Loucy (cell line): Measurements from ENCODE around the gene CHSY3.

ENCODE experiments used
- H2AFZ ChIP-seq: fragments of 200-600 bp; sonication (generic); 2 replicates; pipeline ENCODE4 v1.6.0; 2016; ENCODE audit warnings: antibody characterized with exemption, mild to moderate bottlenecking, low read length, moderate library complexity
- H3F3A ChIP-seq: fragments of 200-600 bp; 2 replicates; pipeline ENCODE4 v1.6.0; 2016; ENCODE audit warnings: antibody characterized with exemption, low read depth, mild to moderate bottlenecking
- H3K27me3 ChIP-seq: fragments of 200-600 bp; sonication (generic); 2 replicates; pipeline ENCODE4 v1.6.1; 2014; ENCODE audit warnings: low read length, mild to moderate bottlenecking; ENCODE audit not compliant: insufficient read depth, poor library complexity, severe bottlenecking
- H3K36me3 ChIP-seq: fragments of 200-600 bp; sonication (generic); 2 replicates; pipeline ENCODE4 v1.6.1; 2016; ENCODE audit warnings: low read length; ENCODE audit not compliant: insufficient read depth
- H3K4me1 ChIP-seq: fragments of 200-600 bp; sonication (generic); 2 replicates; pipeline ENCODE4 v1.5.1; 2014; ENCODE audit warnings: low read length, mild to moderate bottlenecking; ENCODE audit not compliant: insufficient read depth, poor library complexity, severe bottlenecking
- H3K4me2 ChIP-seq: fragments of 200-600 bp; sonication (generic); 2 replicates; pipeline ENCODE4 v1.6.0; 2014; ENCODE audit warnings: antibody characterized with exemption, low read length, low read depth, mild to moderate bottlenecking; ENCODE audit not compliant: poor library complexity, severe bottlenecking
- H3K4me3 ChIP-seq: fragments of 200-600 bp; sonication (generic); 2 replicates; pipeline ENCODE4 v1.5.1; 2014; ENCODE audit warnings: low read length, mild to moderate bottlenecking, mixed read lengths; ENCODE audit not compliant: poor library complexity, severe bottlenecking
- H3K79me2 ChIP-seq: fragments of 200-600 bp; sonication (generic); 2 replicates; pipeline ENCODE4 v1.6.1; 2014; ENCODE audit warnings: low read length; ENCODE audit not compliant: insufficient read depth
- H3K9ac ChIP-seq: fragments of 200-600 bp; sonication (generic); 2 replicates; pipeline ENCODE4 v1.6.0; 2014; ENCODE audit warnings: mild to moderate bottlenecking, low read depth, low read length, moderate library complexity; ENCODE audit not compliant: poor library complexity, severe bottlenecking
- H3K9me2 ChIP-seq: fragments of 200-600 bp; sonication (generic); replicated peaks from 2 replicates; pipeline ENCODE4 v1.6.1; 2016; ENCODE audit warnings: low read depth, low read length, mixed read lengths
- H3K9me3 ChIP-seq: fragments of 200-600 bp; sonication (generic); 2 replicates; pipeline ENCODE4 v1.6.1; 2014; ENCODE audit warnings: mild to moderate bottlenecking, antibody characterized with exemption, low read length, low read depth; ENCODE audit not compliant: insufficient read depth
- H4K20me1 ChIP-seq: fragments of 200-600 bp; sonication (generic); 2 replicates; pipeline ENCODE4 v1.6.0; 2014; ENCODE audit warnings: antibody characterized with exemption, low read length, mild to moderate bottlenecking; ENCODE audit not compliant: insufficient read depth, poor library complexity, severe bottlenecking
- CTCF ChIP-seq: fragments of 200-600 bp; sonication (generic); conservative IDR thresholded peaks from 2 replicates; pipeline ENCODE4 v1.5.1; 2014; ENCODE audit warnings: mild to moderate bottlenecking, antibody characterized with exemption, low read length
- EZH2phosphoT487 ChIP-seq: fragments of 200-600 bp; IDR thresholded peaks from 2 replicates; pipeline ENCODE4 v1.6.1; 2018; ENCODE audit warnings: antibody characterized with exemption, mild to moderate bottlenecking, moderate library complexity, borderline replicate concordance

The CHSY3 gene

GRCh38 chr5:129902816-129903215 lies 1.4 kb upstream of the CHSY3 start:
- Histone ChIP-seq H3K4me2 (no peak overlapping the region), H3K9me2 (no peaks in the 10 kb centered on the region), H3K4me3 (no peak overlapping the region), H3K9me3 (no peaks in the 10 kb centered on the region), H2AFZ (no peak overlapping the region), H4K20me1 (no peaks in the 10 kb centered on the region), H3K79me2 (no peaks in the 10 kb centered on the region), H3F3A (no peaks in the 10 kb centered on the region), H3K4me1 (no peaks in the 10 kb centered on the region), H3K27me3 (no peaks in the 10 kb centered on the region), H3K36me3 (no peaks in the 10 kb centered on the region), H3K9ac (no peak overlapping the region)
- TF ChIP-seq CTCF: no peak
- TF ChIP-seq EZH2phosphoT487: no peak

GRCh38 chr5:129903466-129904101 lies 681 bp upstream of the CHSY3 start:
- Histone ChIP-seq H3K79me2 (no peaks in the 10 kb centered on the region), H3K9me2 (no peaks in the 10 kb centered on the region), H3K9me3 (no peaks in the 10 kb centered on the region), H3K27me3 (no peaks in the 10 kb centered on the region), H3K36me3 (no peaks in the 10 kb centered on the region), H3K4me2 (no peak overlapping the region), H3K9ac (no peak overlapping the region), H2AFZ (no peak overlapping the region), H3K4me3 (no peak overlapping the region), H3F3A (no peaks in the 10 kb centered on the region), H3K4me1 (no peaks in the 10 kb centered on the region), H4K20me1 (no peaks in the 10 kb centered on the region)
- TF ChIP-seq CTCF (no peak), EZH2phosphoT487 (no peak)

GRCh38 chr5:129904667-129905472 lies 605 bp downstream of the CHSY3 start:
- Histone ChIP-seq H3K9ac (no peak overlapping the region), H3K9me2 (no peaks in the 10 kb centered on the region), H3K27me3 (no peaks in the 10 kb centered on the region), H3K9me3 (no peaks in the 10 kb centered on the region), H4K20me1 (no peaks in the 10 kb centered on the region), H2AFZ (no peak overlapping the region), H3K4me2 (no peak overlapping the region), H3K4me3 (no peak overlapping the region), H3K36me3 (no peaks in the 10 kb centered on the region), H3K4me1 (no peaks in the 10 kb centered on the region), H3K79me2 (no peaks in the 10 kb centered on the region), H3F3A (no peaks in the 10 kb centered on the region)
- no peak for TF ChIP-seq EZH2phosphoT487
- TF ChIP-seq CTCF: no peak
